Peyer's patch (tissue), 4 donors: Measurements from ENCODE around the gene TNFRSF19.

Experiments used
- CTCF ChIP-seq, 6 experiments: fragments of 450-650 bp in 4 of 6; fragments of 200-600 bp in 2 of 6; sonication (generic) in 1 of 6; IDR thresholded peaks; one replicate each; pipeline ENCODE4 v1.5.1; 2017 to 2019; ENCODE audit warnings: antibody characterized with exemption in 6 of 6, mild to moderate bottlenecking in 3 of 6, moderate library complexity in 1 of 6
- POLR2A ChIP-seq, 2 donors: fragments of 450-650 bp; IDR thresholded peaks; one replicate each; pipeline ENCODE4 v1.5.1; 2017; ENCODE audit warnings: antibody characterized with exemption in 2 of 2, mild to moderate bottlenecking in 2 of 2, moderate library complexity in 2 of 2

- TF ChIP-seq POLR2A (IDR thresholded peaks at IDR 0.05) (no peak), CTCF (IDR thresholded peaks at IDR 0.05) (no peak)
Observed at GRCh38 chr13:23557043-23557442, 13.2 kb upstream of the TNFRSF19 start.
